HEK293 (cell line): ENCODE measurements around the gene CIB1.
"Not testable (repeated sequence)": the region's sequence is repeated elsewhere in the genome, so short reads cannot be mapped to it uniquely, and the experiment has no call there.

ENCODE experiments used
- CTCF ChIA-PET: fragments of 350-600 bp; formaldehyde crosslinking; extraction: SDS; loops from one replicate; lab custom pipeline; 2021; ENCODE audit warnings: antibody characterized with exemption; lab: Yijun Ruan, JAX
- POLR2A ChIA-PET: fragments of 300-600 bp; formaldehyde crosslinking; extraction: SDS; loops from one replicate; lab custom pipeline; 2020; ENCODE audit warnings: antibody characterized with exemption, inconsistent platforms; lab: Yijun Ruan, JAX
- H3K27ac ChIP-seq: fragments of 200-500 bp; sonication (Bioruptor generic); 2 replicates; pipeline ENCODE4 v1.5.1; 2014; ENCODE audit warnings: low read depth, low read length, control low read depth, inconsistent platforms; ENCODE audit errors: extremely low read depth
- H3K36me3 ChIP-seq, 2 experiments: fragments of 200-500 bp in 1 of 2; sonication (Bioruptor generic) in 1 of 2; 1 replicate in 1 of 2; 2 replicates in 1 of 2; pipeline ENCODE4 v1.5.1; 2014 to 2017; ENCODE audit warnings: inconsistent platforms in 2 of 2, low read length in 2 of 2; ENCODE audit not compliant: control insufficient read depth in 2 of 2, insufficient read depth in 1 of 2
- H3K4me1 ChIP-seq: fragments of 200-500 bp; sonication (Bioruptor generic); 2 replicates; pipeline ENCODE4 v1.5.1; 2014; ENCODE audit warnings: mild to moderate bottlenecking, low read length, inconsistent platforms; ENCODE audit not compliant: control insufficient read depth, insufficient read depth
- H3K4me3 ChIP-seq: 2 replicates; pipeline ENCODE4 v1.5.1; 2011; ENCODE audit warnings: low read depth, mild to moderate bottlenecking, control low read depth, low read length, moderate library complexity
- H3K9me3 ChIP-seq: fragments of 200-500 bp; sonication (Bioruptor generic); 2 replicates; pipeline ENCODE4 v1.5.1; 2014; ENCODE audit warnings: low read depth, low read length, inconsistent platforms; ENCODE audit not compliant: control insufficient read depth, insufficient read depth
- HOXA7 ChIP-seq: sonication (generic); formaldehyde crosslinking; IDR thresholded peaks from 2 replicates; pipeline ENCODE4 v1.8.1; 2022; ENCODE audit warnings: missing genetic modification reagents, borderline replicate concordance
- PRDM1 ChIP-seq: fragments of 450-650 bp; formaldehyde crosslinking; IDR thresholded peaks from 2 replicates; pipeline ENCODE4; 2016; ENCODE audit warnings: missing biosample characterization, missing genetic modification characterization
- PRDM4 ChIP-seq: fragments of 450-650 bp; formaldehyde crosslinking; IDR thresholded peaks from 2 replicates; pipeline ENCODE4 v1.5.1; 2017; ENCODE audit warnings: missing biosample characterization, missing genetic modification characterization
- SP7 ChIP-seq: fragments of 450-650 bp; formaldehyde crosslinking; IDR thresholded peaks from 2 replicates; pipeline ENCODE4 v1.5.1; 2016; ENCODE audit warnings: missing biosample characterization, missing genetic modification characterization
- ZBTB17 ChIP-seq: fragments of 450-650 bp; formaldehyde crosslinking; IDR thresholded peaks from 2 replicates; pipeline ENCODE4 v1.5.1; 2016; ENCODE audit warnings: missing biosample characterization, missing genetic modification characterization
- ZBTB21 ChIP-seq: fragments of 450-650 bp; formaldehyde crosslinking; IDR thresholded peaks from 2 replicates; pipeline ENCODE4 v1.5.1; 2017; ENCODE audit warnings: missing biosample characterization, missing genetic modification characterization
- ZFHX2 ChIP-seq: fragments of 450-650 bp; formaldehyde crosslinking; conservative IDR thresholded peaks from 2 replicates; pipeline ENCODE4 v1.5.1; 2016; ENCODE audit warnings: missing biosample characterization, missing genetic modification characterization
- ZNF362 ChIP-seq: fragments of 450-650 bp; formaldehyde crosslinking; IDR thresholded peaks from 2 replicates; pipeline ENCODE4 v1.5.1; 2016; ENCODE audit warnings: missing biosample characterization, missing genetic modification characterization
- ZNF366 ChIP-seq: fragments of 450-650 bp; formaldehyde crosslinking; conservative IDR thresholded peaks from 2 replicates; pipeline ENCODE4 v1.5.1; 2016; ENCODE audit warnings: missing biosample characterization, missing genetic modification characterization
- ZNF433 ChIP-seq: fragments of 450-650 bp; formaldehyde crosslinking; IDR thresholded peaks from 2 replicates; pipeline ENCODE4 v1.5.1; 2016; ENCODE audit warnings: missing biosample characterization, missing genetic modification characterization, low read depth
- ZNF529 ChIP-seq: fragments of 450-650 bp; formaldehyde crosslinking; IDR thresholded peaks from 2 replicates; pipeline ENCODE4 v1.5.1; 2017; ENCODE audit warnings: missing genetic modification characterization, missing biosample characterization; ENCODE audit not compliant: insufficient replicate concordance
- ZNF549 ChIP-seq: fragments of 450-650 bp; IDR thresholded peaks from 2 replicates; pipeline ENCODE4 v1.5.1; 2018; ENCODE audit warnings: missing biosample characterization, missing genetic modification characterization, mild to moderate bottlenecking, inconsistent platforms, moderate library complexity
- TF ChIP-seq, protein P1 (sequence below): fragments of 450-650 bp; formaldehyde crosslinking; IDR thresholded peaks from 2 replicates; pipeline ENCODE4 v1.5.1; 2016; ENCODE audit warnings: missing biosample characterization, missing genetic modification characterization
- TF ChIP-seq, protein P2 (sequence below): fragments of 450-650 bp; formaldehyde crosslinking; IDR thresholded peaks from 2 replicates; pipeline ENCODE4 v1.5.1; 2017; ENCODE audit warnings: missing biosample characterization, missing genetic modification characterization

Gene CIB1

GRCh38 chr15:90188065-90188464 is 45.7 kb downstream of the CIB1 start:
- POLR2A ChIA-PET: interaction anchor here (2.1 kb wide), 1 partner anchor 13 kb away, joined by 7 read pairs; the partner anchor contains the start of gene SEMA4B

GRCh38 chr15:90187257-90187868 is 46.4 kb downstream of the CIB1 start:
- no peak overlapping the region for H3K27ac ChIP-seq
- POLR2A ChIA-PET: interaction anchor here (1.2 kb wide), 1 partner anchor 14 kb away, joined by 4 read pairs; the partner anchor contains the start of gene SEMA4B
- TF ChIP-seq SP7 (tag by site-specific recombination) (no peak), ZNF366 (tag by site-specific recombination) (0 out of 2 replicates have a peak, but pooled peaks have one; percentile 24), HOXA7 (CRISPR knock-in tag) (no peak), PRDM1 (tag by site-specific recombination) (peak; percentile 62), ZNF362 (tag by site-specific recombination) (no peak), ZNF529 (tag by site-specific recombination) (no peak), ZBTB17 (tag by site-specific recombination) (0 out of 2 replicates have a peak, but pooled peaks have one; percentile 53), ZBTB21 (tag by site-specific recombination) (no peak), ZNF549 (tag by site-specific recombination) (no peak), PRDM4 (tag by site-specific recombination) (no peak), ZNF433 (tag by site-specific recombination) (no peak)
- TF ChIP-seq, protein P1, sequence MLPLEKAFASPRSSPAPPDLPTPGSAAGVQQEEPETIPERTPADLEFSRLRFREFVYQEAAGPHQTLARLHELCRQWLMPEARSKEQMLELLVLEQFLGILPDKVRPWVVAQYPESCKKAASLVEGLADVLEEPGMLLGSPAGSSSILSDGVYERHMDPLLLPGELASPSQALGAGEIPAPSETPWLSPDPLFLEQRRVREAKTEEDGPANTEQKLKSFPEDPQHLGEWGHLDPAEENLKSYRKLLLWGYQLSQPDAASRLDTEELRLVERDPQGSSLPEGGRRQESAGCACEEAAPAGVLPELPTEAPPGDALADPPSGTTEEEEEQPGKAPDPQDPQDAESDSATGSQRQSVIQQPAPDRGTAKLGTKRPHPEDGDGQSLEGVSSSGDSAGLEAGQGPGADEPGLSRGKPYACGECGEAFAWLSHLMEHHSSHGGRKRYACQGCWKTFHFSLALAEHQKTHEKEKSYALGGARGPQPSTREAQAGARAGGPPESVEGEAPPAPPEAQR (tag by site-specific recombination): no peak
- TF ChIP-seq, protein P2, sequence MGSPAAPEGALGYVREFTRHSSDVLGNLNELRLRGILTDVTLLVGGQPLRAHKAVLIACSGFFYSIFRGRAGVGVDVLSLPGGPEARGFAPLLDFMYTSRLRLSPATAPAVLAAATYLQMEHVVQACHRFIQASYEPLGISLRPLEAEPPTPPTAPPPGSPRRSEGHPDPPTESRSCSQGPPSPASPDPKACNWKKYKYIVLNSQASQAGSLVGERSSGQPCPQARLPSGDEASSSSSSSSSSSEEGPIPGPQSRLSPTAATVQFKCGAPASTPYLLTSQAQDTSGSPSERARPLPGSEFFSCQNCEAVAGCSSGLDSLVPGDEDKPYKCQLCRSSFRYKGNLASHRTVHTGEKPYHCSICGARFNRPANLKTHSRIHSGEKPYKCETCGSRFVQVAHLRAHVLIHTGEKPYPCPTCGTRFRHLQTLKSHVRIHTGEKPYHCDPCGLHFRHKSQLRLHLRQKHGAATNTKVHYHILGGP (tag by site-specific recombination): no peak
- TF ChIP-seq, all 188 proteins: peak for 3
- Histone ChIP-seq H3K9me3 (no peaks in the 10 kb centered on the region), H3K4me3 (no peak overlapping the region), H3K4me1 (peaks cover 17% of the 10 kb centered on the region), H3K36me3 (no peaks in the 10 kb centered on the region)
- CTCF ChIA-PET: interaction anchor here (0.6 to 1.5 kb wide), 3 partner anchors 25 to 34 kb away, joined by 3 to 6 read pairs (median 4); no protein-coding TSS in a partner anchor

More at GRCh38 chr15:90188065-90188464, 45.7 kb downstream of the CIB1 start:
- H3K27ac ChIP-seq, H3K36me3 ChIP-seq, H3K4me3 ChIP-seq, H3K9me3 ChIP-seq: not testable (repeated sequence)
- CTCF ChIA-PET: interaction anchor here (0.6 to 1.5 kb wide), 3 partner anchors 27 to 132 kb away, joined by 3 to 4 read pairs (median 3); no protein-coding TSS in a partner anchor
- 0 out of 2 replicates have a peak, but pooled peaks have one; percentile 13 for TF ChIP-seq ZFHX2 (tag by site-specific recombination)
- TF ChIP-seq, all 188 proteins: peak for 1; not testable (repeated sequence) for 187
- peaks cover 17% of the 10 kb centered on the region for H3K4me1 ChIP-seq
